Lower leg skin (tissue), 4 donors: ENCODE measurements around the gene SEPHS1. TPM values are rescaled to one million over a fixed set of nuclear protein-coding genes. Genes with fewer than 3 reads are reported as not detected.
A peak's percentile ranks its signal among the peaks of the same experiment; 100 is the strongest.

Source experiments
- DNase-seq, 2 donors: peaks; one replicate each; pipeline ENCODE4 v3.0.0-alpha.2; 2019; ENCODE audit warnings: low spot score in 2 of 2
- H3K4me3 ChIP-seq: fragments of 200-600 bp; sonication (generic); 2 replicates; pipeline ENCODE4 v1.5.1; 2017; ENCODE audit warnings: mild to moderate bottlenecking, low read depth; ENCODE audit not compliant: poor library complexity, severe bottlenecking
- CTCF ChIP-seq, 3 donors: fragments of 450-650 bp; IDR thresholded peaks; one replicate each; pipeline ENCODE4 v1.5.1; 2016; ENCODE audit warnings: antibody characterized with exemption in 3 of 3, mild to moderate bottlenecking in 3 of 3, moderate library complexity in 2 of 3
- POLR2A ChIP-seq, 2 donors: fragments of 450-650 bp; IDR thresholded peaks; one replicate each; pipeline ENCODE4 v1.6.1; 2016 to 2017; ENCODE audit warnings: antibody characterized with exemption in 2 of 2, mild to moderate bottlenecking in 1 of 2, moderate library complexity in 1 of 2
- WGBS, 2 donors: methylation state at CpG; one replicate each; pipeline ENCODE4 v1.1.5; 2018; 5-methylcytosine and 5-hydroxymethylcytosine counted together
- intact Hi-C: fragments of 100-400 bp; cut with DNase I; formaldehyde crosslinking; loops from one replicate; pipeline ENCODE4 v1.15.0; 2023; ENCODE audit warnings: low total_unique reads
- total RNA-seq, 4 donors: library from RNA; depleted of rRNA; stranded (reverse); fragments of >200 nt; gene quantifications; one replicate each; pipeline ENCODE4 v1.1.0, GENCODE V29; 2016

Gene SEPHS1
- 10 to 100 TPM; 14.4 to 35.0 (median 17.4) TPM for total RNA-seq

- peak; percentile 47 to 93 for DNase-seq
- WGBS, 2 donors: 0% methylated on average over 54 to 57 of the region's 65 CpGs
- peak within 1 kb of the TSS; percentile 85 for H3K4me3 ChIP-seq
- TF ChIP-seq POLR2A (IDR thresholded peaks at IDR 0.05) (no peak), CTCF (IDR thresholded peaks at IDR 0.05) (no peak)
- intact Hi-C loops: no loop called here
Measured at GRCh38 chr10:13348216-13349017, at the start of gene SEPHS1. Gene SEPHS1 (minus strand): TSS chr10:13348293. CDS start chr10:13344950, 3,343 bp downstream.

GRCh38 chr10:13397052-13397451, 49.0 kb upstream of the SEPHS1 start:
- intact Hi-C loops: no loop called here
- no peak for TF ChIP-seq CTCF (IDR thresholded peaks at IDR 0.05)
- no peak for TF ChIP-seq POLR2A (IDR thresholded peaks at IDR 0.05)
- DNase-seq: no peak
- 92 to 98% methylated on average over 3 of the region's 3 CpGs for WGBS, 2 donors
- no peak overlapping the region for H3K4me3 ChIP-seq

- no peak for DNase-seq
- TF ChIP-seq CTCF (IDR thresholded peaks at IDR 0.05) (no peak), POLR2A (IDR thresholded peaks at IDR 0.05) (no peak)
- intact Hi-C loops: no loop called here
- H3K4me3 ChIP-seq: no peak overlapping the region
Measured at GRCh38 chr10:13396369-13396768, 48.3 kb upstream of the SEPHS1 start.

- intact Hi-C loops: no loop called here
- no peak for TF ChIP-seq POLR2A (IDR thresholded peaks at IDR 0.05)
- no peak for TF ChIP-seq CTCF (IDR thresholded peaks at IDR 0.05)
- no peak overlapping the region for H3K4me3 ChIP-seq
- 68 to 81% methylated on average over 3 of the region's 3 CpGs for WGBS, 2 donors
- no peak for DNase-seq
Measured at GRCh38 chr10:13395540-13395939, 47.4 kb upstream of the SEPHS1 start.

GRCh38 chr10:13393640-13394039, 45.5 kb upstream of the SEPHS1 start:
- TF ChIP-seq POLR2A (IDR thresholded peaks at IDR 0.05) (no peak), CTCF (IDR thresholded peaks at IDR 0.05) (no peak)
- 42 to 44% methylated on average over 4 of the region's 4 CpGs for WGBS, 2 donors
- intact Hi-C loops: no loop called here
- DNase-seq: no peak
- no peak overlapping the region for H3K4me3 ChIP-seq

- intact Hi-C loops: no loop called here
- no peak for TF ChIP-seq POLR2A (IDR thresholded peaks at IDR 0.05)
- TF ChIP-seq CTCF (IDR thresholded peaks at IDR 0.05): no peak
Measured at GRCh38 chr10:13392701-13393100, 44.6 kb upstream of the SEPHS1 start.

More at GRCh38 chr10:13392701-13393100, 44.6 kb upstream of the SEPHS1 start:
- DNase-seq: no peak
- WGBS, 2 donors: 92 to 95% methylated on average over 5 of the region's 5 CpGs
- H3K4me3 ChIP-seq: no peak overlapping the region
